Measurements from ENCODE around the gene WDTC1.

DNA sequence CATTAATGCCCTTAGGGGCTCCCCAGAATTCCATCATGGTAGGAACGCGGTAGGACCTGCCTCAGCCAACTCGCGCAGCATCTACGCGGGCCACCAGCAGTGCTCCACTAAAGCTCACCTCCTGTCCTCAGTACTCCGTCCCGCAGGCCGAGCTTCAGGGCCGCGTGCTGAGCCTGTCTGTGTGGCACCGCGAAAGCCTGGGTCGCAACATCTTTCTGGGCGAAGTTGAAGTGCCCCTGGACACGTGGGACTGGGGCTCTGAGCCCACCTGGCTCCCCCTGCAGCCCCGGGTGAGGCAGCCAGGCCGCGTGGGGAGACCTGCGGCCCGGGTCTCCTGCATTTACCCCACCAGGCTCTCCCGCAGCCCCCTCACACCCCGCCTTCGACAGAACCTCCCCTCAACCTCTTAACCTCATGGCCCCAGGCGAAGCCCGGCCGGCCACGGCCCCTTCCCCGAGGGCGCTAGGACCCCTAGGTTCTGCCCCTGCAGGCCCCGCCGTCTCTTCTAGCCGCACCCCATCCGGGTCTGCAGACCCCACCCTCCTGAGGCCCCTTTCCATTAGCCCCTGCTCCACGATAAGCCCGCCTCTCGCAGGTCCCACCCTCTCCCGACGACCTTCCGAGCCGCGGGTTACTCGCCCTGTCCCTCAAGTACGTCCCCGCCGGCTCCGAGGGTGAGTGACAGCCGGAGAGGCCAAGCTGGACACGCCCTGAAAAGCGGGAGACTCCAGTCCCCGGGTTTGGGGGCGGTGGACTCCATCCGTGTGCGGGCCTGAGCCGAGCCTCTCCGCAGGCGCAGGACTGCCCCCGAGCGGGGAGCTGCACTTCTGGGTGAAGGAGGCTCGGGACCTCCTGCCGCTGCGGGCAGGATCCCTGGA is 116.5 kb downstream of the WDTC1 start:
- TF ChIP-seq, protein P1, sequence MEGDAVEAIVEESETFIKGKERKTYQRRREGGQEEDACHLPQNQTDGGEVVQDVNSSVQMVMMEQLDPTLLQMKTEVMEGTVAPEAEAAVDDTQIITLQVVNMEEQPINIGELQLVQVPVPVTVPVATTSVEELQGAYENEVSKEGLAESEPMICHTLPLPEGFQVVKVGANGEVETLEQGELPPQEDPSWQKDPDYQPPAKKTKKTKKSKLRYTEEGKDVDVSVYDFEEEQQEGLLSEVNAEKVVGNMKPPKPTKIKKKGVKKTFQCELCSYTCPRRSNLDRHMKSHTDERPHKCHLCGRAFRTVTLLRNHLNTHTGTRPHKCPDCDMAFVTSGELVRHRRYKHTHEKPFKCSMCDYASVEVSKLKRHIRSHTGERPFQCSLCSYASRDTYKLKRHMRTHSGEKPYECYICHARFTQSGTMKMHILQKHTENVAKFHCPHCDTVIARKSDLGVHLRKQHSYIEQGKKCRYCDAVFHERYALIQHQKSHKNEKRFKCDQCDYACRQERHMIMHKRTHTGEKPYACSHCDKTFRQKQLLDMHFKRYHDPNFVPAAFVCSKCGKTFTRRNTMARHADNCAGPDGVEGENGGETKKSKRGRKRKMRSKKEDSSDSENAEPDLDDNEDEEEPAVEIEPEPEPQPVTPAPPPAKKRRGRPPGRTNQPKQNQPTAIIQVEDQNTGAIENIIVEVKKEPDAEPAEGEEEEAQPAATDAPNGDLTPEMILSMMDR (IDR thresholded peaks at IDR 0.05; ENCODE audit: low read length): no peak
- TF ChIP-seq EZH2phosphoT487 (IDR thresholded peaks at IDR 0.05; ENCODE audit: low read length): no peak
- TF ChIP-seq EZH2 (optimal IDR thresholded peaks at IDR 0.05; ENCODE audit: low read depth, low read length): no peak

Data from MM.1S (cell line).